Measurements from ENCODE around the gene PLD4.

PLD4 gene

GRCh38 chr14:104957146-104958113, 32.8 kb downstream of the PLD4 start:
- DNase-seq, result no peak

GRCh38 chr14:104964546-104964945, 39.9 kb downstream of the PLD4 start:
- no peak for DNase-seq

- DNase-seq, result no peak
Observed at GRCh38 chr14:104965561-104966231, 41.0 kb downstream of the PLD4 start.

GRCh38 chr14:104966261-104966865, 41.7 kb downstream of the PLD4 start:
- no peak for DNase-seq

DNA sequence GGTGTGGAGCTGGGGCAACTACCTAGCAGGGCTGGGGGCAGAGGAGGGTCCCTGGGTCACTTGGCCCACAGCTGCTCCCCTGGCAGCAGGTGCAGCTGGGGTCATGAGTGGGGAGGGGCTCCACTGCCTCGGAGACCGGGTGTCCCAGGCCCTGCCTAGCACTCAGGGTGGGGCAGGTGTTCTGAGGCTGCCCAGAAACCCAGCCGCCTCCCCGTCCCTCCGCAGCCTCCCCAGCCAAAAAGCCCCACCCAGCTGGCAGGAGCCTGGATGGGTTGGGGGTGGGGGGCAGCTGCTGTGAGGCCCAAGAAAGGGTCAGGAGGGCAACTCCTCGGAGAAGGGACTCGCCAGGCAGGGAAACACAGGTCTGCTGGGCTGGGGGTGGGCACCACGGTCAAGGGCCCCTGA, 42.3 kb downstream of the PLD4 start:
- no peak for DNase-seq

DNA sequence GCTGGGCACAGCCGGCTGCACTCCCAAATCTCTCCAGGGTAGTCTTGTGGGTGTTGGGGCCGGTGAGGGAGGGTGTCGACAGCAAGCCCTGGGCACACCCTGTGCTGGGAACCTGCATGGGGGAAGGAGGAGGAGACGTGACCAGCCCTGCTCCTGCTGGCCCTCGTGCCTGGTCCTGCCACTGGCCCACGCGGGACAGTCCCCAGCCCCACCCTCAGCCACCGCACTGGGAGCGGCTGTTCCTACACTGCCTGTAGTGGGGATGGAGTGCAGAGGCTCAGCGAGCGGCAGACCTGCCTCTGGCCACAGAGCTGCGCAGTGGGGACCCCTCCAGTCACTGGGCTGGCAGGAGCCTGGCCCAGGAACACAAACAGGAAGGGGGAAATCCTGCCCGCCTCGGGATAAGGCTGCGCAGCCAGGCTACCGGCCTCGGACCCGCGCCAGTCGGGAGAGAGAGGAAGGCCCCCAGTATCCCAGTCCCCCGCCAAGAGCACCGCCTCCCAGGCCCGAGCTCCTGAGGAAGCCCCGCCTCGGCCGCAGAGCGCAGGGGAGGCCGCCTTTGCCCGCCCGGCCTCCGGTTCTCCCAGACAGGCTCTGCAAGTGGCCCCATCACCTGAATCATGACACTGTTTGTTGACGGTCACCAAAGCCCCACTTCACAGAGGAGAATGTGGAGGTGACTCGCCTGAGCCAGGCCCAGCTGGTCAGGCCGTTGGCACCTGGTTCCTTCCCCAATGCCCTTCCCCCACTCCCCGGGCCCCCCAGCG, 42.9 kb downstream of the PLD4 start:
- no peak for DNase-seq

DNA sequence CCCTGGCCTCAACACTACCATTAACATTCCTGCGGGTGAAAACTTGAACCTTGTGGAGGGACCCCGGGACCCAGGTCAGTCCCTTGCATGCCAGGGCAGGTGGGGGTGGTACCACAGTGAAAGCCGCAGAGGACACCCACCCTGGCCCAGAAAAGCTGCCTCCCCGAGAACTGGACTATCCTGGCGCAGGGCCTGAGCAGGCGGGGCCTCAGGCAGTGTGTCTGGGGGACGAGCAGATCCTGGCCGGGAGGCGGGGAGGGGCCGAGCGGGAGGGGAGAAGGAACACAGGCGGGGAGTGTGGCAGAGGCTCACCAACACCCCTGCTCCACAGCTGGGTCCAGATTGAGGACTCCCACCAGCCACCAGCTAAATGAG, 43.5 kb downstream of the PLD4 start:
- DNase-seq, result no peak

DNA sequence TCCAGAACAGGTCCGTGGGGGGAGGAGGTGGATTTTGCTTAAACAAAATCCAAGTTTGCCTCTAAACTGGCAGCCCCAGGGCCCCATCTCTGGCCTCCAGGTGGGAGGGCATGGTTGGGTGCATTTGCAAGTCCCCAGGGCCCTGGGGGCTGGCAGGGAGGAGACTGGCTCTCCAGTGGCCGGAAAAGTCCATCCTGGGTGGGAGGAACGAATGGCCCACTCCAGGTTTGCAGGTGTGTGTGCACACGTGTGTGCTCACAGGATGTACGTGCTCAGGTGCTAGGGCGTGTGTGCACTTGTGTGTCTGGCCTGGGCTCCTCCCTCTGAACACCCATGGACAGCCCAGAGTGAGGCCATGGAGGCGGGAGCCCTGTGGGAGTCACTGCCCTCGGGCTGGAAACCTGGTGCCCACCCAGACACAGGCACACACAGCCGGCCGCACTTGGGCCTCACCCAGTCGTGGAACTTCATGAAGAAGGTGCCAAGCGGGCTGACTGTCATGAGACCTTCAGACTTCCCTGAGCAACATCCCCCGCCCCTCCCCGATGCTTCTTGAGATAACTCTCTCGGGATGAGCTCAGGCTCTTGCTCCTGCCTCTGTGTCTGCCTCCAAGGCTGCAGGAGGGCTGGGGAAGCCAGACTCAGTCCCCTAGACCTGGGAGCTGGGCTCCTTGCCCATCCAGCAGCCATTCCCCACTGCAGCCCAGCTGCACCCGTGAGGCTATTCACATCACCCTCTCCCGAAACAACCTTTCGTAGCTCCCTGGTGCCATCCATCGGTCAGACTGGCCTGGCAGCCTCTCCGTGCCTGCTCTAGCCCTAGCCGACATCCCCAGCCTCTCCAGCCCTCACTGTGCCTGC, 44.1 kb downstream of the PLD4 start:
- DNase-seq, result no peak

- DNase-seq, result no peak
Observed at GRCh38 chr14:104969741-104970230, 45.1 kb downstream of the PLD4 start.

- no peak for DNase-seq
Observed at GRCh38 chr14:104970231-104971068, 45.8 kb downstream of the PLD4 start.

- DNase-seq, result no peak
Observed at GRCh38 chr14:104971447-104972240, 47.0 kb downstream of the PLD4 start.

DNA sequence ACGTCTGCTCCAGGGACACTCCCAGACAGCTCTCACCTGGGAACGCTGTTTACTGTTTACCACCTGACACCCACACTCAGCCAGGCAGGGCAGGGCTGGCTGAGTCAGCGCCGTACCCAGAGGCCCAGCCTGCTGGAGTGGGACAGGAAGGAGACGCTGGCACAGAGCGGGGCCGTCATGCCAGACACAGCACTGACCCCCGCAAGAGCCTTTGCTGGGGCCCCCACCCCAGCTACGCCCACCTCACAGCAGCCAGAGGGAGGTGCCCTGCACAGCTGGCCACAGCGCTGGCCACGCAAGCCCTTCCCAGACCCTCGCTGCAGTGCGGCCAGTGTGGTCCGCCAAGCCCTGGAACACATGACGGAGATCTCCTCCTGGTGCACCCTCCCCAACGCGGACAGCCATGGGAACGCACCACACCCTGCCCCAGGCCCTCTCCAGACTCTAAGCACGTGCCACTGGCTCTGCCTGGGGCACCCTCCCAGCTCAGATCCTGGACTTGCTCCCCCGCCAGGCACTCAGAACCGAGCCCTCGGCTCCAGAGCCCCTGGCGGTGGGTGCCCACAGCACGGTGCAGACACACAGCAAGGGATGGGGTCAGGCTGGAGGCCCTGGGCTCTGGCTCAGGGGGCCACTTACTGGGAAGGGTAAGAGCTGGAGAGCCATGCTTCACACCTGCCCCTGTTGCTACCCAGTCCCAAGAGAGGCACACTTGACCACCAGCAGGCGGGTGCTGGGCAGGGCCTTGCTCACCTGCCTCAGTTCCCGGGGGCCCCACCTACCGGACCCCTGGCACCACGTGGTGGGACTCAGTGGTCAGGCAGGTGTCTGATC, 47.8 kb downstream of the PLD4 start:
- no peak for DNase-seq

GRCh38 chr14:104973135-104973384, 48.4 kb downstream of the PLD4 start:
- no peak for DNase-seq

DNA sequence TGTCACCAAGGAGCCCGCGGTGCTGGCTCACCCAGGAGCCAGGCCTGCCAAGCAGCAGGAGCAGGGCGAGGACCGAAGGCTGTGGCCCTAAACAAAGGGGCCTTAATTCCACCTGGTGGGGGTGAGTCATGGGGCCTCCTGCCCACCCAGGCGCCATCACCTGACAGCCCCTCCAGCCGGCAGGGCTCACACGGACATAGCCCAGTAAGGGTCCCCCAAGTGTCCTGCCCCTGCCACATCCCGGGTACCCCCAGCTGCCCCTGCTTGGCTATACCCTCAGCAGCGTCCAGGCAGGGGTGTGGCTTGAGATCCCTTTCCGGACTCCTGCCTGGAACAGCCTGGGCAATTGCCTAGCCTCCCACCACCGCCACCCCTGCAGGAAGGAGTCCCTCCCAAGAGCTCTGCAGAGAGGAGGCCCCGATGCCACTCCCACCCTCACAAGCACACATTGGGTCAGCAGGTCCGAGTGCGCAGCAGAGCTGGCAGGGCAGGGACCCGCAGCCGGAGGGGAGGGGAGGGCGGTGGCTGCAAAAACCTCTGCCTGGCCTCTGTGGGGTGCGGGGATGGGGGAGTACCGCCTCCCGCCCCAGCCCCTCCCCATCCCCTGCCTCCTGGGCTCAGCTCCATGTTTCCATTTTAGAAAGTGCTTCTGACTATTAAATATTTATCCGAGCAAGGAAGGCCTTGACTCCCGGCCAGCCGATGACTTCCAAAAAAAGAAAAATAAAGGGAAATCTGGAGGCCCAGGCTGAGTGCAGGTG, 48.9 kb downstream of the PLD4 start:
- DNase-seq, result no peak

DNA sequence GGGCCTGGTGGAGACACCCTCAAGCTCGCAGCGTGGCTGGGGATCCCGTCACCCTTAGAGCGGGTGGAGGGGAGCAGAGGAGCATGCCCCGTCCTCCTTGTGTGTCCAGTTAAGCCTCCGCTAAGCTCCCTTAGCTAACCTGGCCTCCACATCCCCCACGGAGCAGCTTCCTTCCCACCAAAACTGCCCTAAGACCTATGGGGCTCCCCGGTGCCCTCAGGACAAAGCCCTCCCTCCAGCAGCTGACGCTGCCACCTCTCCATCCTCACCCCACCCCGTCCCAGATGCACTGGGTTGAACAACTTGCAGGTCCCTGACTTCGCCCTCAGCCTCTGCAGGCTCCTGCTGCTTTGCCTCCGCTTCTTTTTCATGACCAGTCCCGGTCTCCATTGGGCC, 49.5 kb downstream of the PLD4 start:
- DNase-seq, result no peak

DNA sequence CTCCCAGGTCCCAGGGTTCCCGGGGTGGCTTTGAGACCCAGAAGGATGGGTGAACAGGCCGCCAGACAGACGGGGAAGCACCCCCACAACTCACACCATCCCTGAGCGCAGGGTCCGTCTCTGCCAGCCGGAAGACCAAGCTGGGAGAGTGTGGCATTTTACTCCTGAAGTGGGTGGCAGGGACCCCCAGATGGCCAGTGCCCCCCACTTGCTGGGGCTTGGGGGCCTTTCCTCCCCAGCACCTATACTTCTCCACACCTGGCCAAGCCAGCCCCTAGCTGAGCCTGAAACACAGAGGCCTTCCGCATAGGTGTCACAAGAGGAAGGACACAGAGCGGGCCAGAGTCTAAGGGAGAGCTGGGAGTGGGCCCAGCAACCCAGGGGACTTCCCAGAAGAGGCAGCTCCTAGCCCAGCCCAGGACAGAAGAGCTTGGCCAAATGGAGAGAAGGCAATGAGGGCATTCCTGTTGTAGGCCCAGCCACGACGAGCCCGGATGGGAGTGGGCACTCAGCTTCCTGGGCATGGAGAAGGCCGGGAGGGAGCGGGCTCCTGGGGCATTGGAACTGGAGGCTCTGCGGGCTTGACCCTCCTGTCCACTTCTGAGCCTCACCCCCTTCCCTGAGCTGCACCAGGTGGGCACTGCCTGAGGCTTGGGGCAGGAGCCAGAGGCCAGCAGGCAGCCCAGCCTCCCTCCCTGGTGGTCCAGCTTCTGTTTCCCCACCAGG, 50.1 kb downstream of the PLD4 start:
- DNase-seq, result no peak

- DNase-seq, result no peak
Observed at GRCh38 chr14:104975481-104976197, 51.0 kb downstream of the PLD4 start.
